Heart left ventricle (tissue), 16 donors: ENCODE data around the gene EMILIN3. TPM values are rescaled to one million over a fixed set of nuclear protein-coding genes. Genes with fewer than 3 reads are reported as not detected.

Experiments
- ATAC-seq, 4 donors: fragments of 200-7000 bp; cut with Tn5 transposase; one replicate each; pipeline ENCODE4 v1.9.1; 2020 to 2022; ENCODE audit warnings: moderate library complexity in 4 of 4, mild to moderate bottlenecking in 3 of 4, moderate number of reproducible peaks in 1 of 4
- DNase-seq, 5 donors: peaks; one replicate each; pipeline ENCODE4 v3.0.0-alpha.2; 2020
- H3K27ac ChIP-seq, 12 donors: fragments of 200-600 bp; sonication (generic) in 4 of 12; one replicate each; pipeline versions ENCODE4 v1.5.0 to v1.8.0; 2016 to 2022; ENCODE audit warnings: mild to moderate bottlenecking in 2 of 12
- H3K27me3 ChIP-seq, 9 donors: fragments of 200-600 bp; sonication (generic) in 2 of 9; one replicate each; pipeline versions ENCODE4 v1.5.1 to v1.8.0; 2016 to 2022; ENCODE audit warnings: mild to moderate bottlenecking in 3 of 9
- H3K36me3 ChIP-seq, 9 donors: fragments of 200-600 bp; sonication (generic) in 2 of 9; one replicate each; pipeline versions ENCODE4 v1.5.0 to v1.8.0; 2018 to 2022; ENCODE audit warnings: mild to moderate bottlenecking in 2 of 9
- H3K4me1 ChIP-seq, 12 donors: fragments of 200-600 bp; sonication (generic) in 4 of 12; one replicate each; pipeline versions ENCODE4 v1.5.0 to v1.8.0; 2016 to 2022; ENCODE audit warnings: mild to moderate bottlenecking in 3 of 12
- H3K4me3 ChIP-seq, 12 donors: fragments of 200-600 bp; sonication (generic) in 4 of 12; one replicate each; pipeline versions ENCODE4 v1.5.0 to v1.8.0; 2017 to 2022; ENCODE audit warnings: mild to moderate bottlenecking in 9 of 12, moderate library complexity in 4 of 12
- H3K9me3 ChIP-seq, 12 donors: fragments of 200-600 bp; sonication (generic) in 4 of 12; one replicate each; pipeline versions ENCODE4 v1.5.0 to v1.8.0; 2016 to 2022; ENCODE audit warnings: mild to moderate bottlenecking in 1 of 12
- CTCF ChIP-seq, 12 donors: fragments of 200-600 bp; sonication (generic) in 4 of 12; IDR thresholded peaks; one replicate each; pipeline versions ENCODE4 v1.5.0 to v1.8.0; 2018 to 2022; ENCODE audit warnings: antibody characterized with exemption in 12 of 12, mild to moderate bottlenecking in 5 of 12
- POLR2A ChIP-seq, 2 donors: fragments of 450-650 bp; IDR thresholded peaks; one replicate each; pipeline ENCODE4 v1.6.1; 2017; ENCODE audit warnings: antibody characterized with exemption in 2 of 2, mild to moderate bottlenecking in 2 of 2, moderate library complexity in 2 of 2
- WGBS, 4 donors: extraction: QIAGEN DNeasy Blood & Tissue Kit in 2 of 4; methylation state at CpG; one replicate each; pipeline versions ENCODE4 v1.1.5 to v1.1.7; 2013 to 2018; 5-methylcytosine and 5-hydroxymethylcytosine counted together
- intact Hi-C, 10 donors: fragments of 100-400 bp; cut with DNase I; formaldehyde crosslinking; loops; one replicate each; pipeline versions ENCODE4 v1.11.1 to v1.14.2; 2022
- polyA plus RNA-seq, 2 donors: library from polyadenylated mRNA; stranded (reverse); fragments of 200-250 nt; gene quantifications; one replicate each; pipeline ENCODE4 v1.2.3, GENCODE V29; 2013
- total RNA-seq, 9 donors: library from RNA; depleted of rRNA in 2 of 9; stranded (reverse); fragments of >200 nt in 2 of 9; fragmentation: NEBNext Ultra II Directional in 3 of 9; extraction: Animal tissue kit (Norgen Biotek cat#: 25700) in 3 of 9; gene quantifications; one replicate each; pipeline versions ENCODE4 v1.1.0 to v1.2.4, GENCODE V29; 2016 to 2023
- donor health status: ischemic (EF 13 %, LVEDD 7.1; RV severe dilation, severe dysfunction).
- donor health status: healthy with polysubstance abuse.
- donor health status: DM: no; HTN: yes; CAD: no.
- donor health status: DM: no; HTN: no; CAD: no.
- donor health status: ischemic (EF 25% LVEDD 6.9; RV normal size, moderate dysfunction).
- donor health status: ischemic (EF 25% LVEDD 5.7; RV mildly dilated, moderate dysfunction).
- donor health status: healthy.
- donor health status: DM: yes; HTN: yes; CAD: no.
- donor health status: ischemic (EF 35%, LVEDD 5.7; RV mildly dilated, moderate dysfunction).
- donor health status: nonischemic (EF 11% LVEDD 7.7; RV severe dilation, severe dysfunction).
- donor health status: DM: yes; HTN: yes; CAD: no.
- donor health status: PGD.
- donor health status: ischemic (EF 29% LVEDD 5.4; RV normal size, mild dysfunction).
- donor health status: nonischemic (EF 23%, LVEDD 6.1; RV moderate dilation, normal function).

Gene EMILIN3
- total and polyA plus RNA-seq, 11 donors: 0.24 to 9.3 (median 2.2) TPM

DNA sequence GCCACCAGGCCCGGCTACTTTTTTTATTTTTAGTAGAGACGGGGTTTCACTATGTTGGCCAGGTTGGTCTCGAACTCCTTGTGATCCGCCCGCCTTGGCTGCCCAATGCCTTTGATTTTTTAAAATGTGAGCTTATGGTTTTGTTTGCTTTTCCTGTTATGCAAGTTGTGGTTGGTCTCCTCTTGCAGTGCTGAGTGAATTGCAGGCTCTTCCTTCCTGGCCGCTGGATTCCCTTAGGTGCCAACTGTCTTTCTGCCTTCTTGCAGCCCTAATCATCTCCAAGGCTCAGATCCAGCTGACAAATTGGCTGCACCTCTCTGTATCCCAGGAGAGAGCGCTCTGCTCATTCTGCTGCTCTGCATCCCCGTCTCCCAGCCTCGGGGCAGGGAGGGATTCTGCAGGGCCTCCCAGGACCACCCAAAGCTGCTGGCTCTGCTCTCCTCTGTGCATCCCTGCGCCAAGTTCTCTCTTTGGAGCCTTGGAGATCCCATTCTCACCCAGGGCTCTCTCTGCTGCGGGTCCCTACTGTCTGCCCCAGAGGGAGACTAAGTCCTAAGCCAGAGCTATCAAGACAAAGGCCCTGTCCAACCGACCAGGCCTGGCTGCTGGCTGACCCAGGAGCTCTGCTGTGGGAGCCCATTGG is 14.1 kb upstream of the EMILIN3 start:
- 73 to 78% (median 75%) methylated on average over 11 to 12 of the region's 12 CpGs for WGBS, 4 donors
- intact Hi-C loops: no loop called here
- Histone ChIP-seq H3K27me3 (no peaks in the 10 kb centered on the region), H3K9me3 (no peaks in the 10 kb centered on the region), H3K4me1 (peaks cover 0 to 3% (median 0%) of the 10 kb centered on the region in 12 donors), H3K36me3 (no peaks in the 10 kb centered on the region), H3K4me3 (no peak overlapping the region), H3K27ac (no peak overlapping the region)
- TF ChIP-seq POLR2A (IDR thresholded peaks at IDR 0.05): no peak
- ATAC-seq (no peak), DNase-seq (no peak)

- no peaks in the 10 kb centered on the region for H3K27me3 ChIP-seq
- no peak overlapping the region for H3K4me3 ChIP-seq
- no peaks in the 10 kb centered on the region for H3K9me3 ChIP-seq
- H3K27ac ChIP-seq: no peak overlapping the region
- DNase-seq (no peak), ATAC-seq (no peak)
- TF ChIP-seq POLR2A (IDR thresholded peaks at IDR 0.05): no peak
- no peak for TF ChIP-seq CTCF (IDR thresholded peaks at IDR 0.05)
- H3K4me1 ChIP-seq: peaks cover 0 to 3% (median 0%) of the 10 kb centered on the region in 12 donors
- H3K36me3 ChIP-seq: no peaks in the 10 kb centered on the region
- WGBS, 4 donors: 81 to 88% (median 84%) methylated on average over 2 of the region's 2 CpGs
- intact Hi-C loops: no loop called here
These were observed 12.9 kb upstream of the EMILIN3 start for GRCh38 chr20:41379551-41379950.

- DNase-seq: no peak
- Histone ChIP-seq H3K27ac (no peak overlapping the region), H3K4me3 (no peak overlapping the region), H3K4me1 (peaks cover 0 to 3% (median 0%) of the 10 kb centered on the region in 12 donors), H3K27me3 (no peaks in the 10 kb centered on the region), H3K36me3 (no peaks in the 10 kb centered on the region), H3K9me3 (no peaks in the 10 kb centered on the region)
- intact Hi-C loops: no loop called here
- 51 to 63% (median 59%) methylated on average over 6 of the region's 6 CpGs for WGBS, 4 donors
- ATAC-seq: no peak
- TF ChIP-seq POLR2A (IDR thresholded peaks at IDR 0.05) (no peak), CTCF (IDR thresholded peaks at IDR 0.05) (no peak)
These were observed 10.7 kb upstream of the EMILIN3 start for GRCh38 chr20:41377275-41377674.

- Histone ChIP-seq H3K4me3 (no peak overlapping the region), H3K4me1 (no peaks in the 10 kb centered on the region), H3K9me3 (peaks cover 0 to under 1% (median 0%) of the 10 kb centered on the region in 12 donors), H3K36me3 (no peaks in the 10 kb centered on the region), H3K27ac (no peak overlapping the region), H3K27me3 (no peaks in the 10 kb centered on the region)
- no peak for ATAC-seq
- TF ChIP-seq CTCF (IDR thresholded peaks at IDR 0.05) (no peak), POLR2A (IDR thresholded peaks at IDR 0.05) (no peak)
- no peak for DNase-seq
- 89 to 95% (median 93%) methylated on average over 5 of the region's 5 CpGs for WGBS, 4 donors
- intact Hi-C loops: no loop called here
These were observed 9.7 kb upstream of the EMILIN3 start for GRCh38 chr20:41376349-41376748.

DNA sequence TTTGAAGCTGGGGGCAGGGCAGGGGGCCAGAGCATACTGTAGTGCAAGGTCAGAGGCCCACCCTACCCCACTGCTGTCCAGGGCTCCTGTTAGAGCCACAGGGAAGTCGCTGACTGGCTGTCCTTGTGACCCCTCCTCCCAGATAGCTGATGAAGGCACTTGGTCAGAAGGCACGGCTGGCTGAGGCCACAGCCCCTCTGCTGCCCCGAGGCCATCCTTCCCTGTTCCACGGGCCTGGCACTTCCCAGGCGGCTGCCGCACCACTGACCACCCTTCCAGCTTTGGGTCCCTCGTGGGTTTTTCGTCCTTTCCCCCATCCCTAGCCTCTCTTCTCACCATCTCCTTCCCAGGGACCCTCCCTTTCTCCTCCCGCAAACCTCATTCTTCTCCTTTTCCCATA is 9.2 kb upstream of the EMILIN3 start:
- 81 to 89% (median 86%) methylated on average over 9 of the region's 9 CpGs for WGBS, 4 donors
- intact Hi-C loops: no loop called here
- TF ChIP-seq CTCF (IDR thresholded peaks at IDR 0.05): no peak
- TF ChIP-seq POLR2A (IDR thresholded peaks at IDR 0.05): no peak
- Histone ChIP-seq H3K4me3 (no peak overlapping the region), H3K27ac (no peak overlapping the region), H3K36me3 (no peaks in the 10 kb centered on the region), H3K9me3 (peaks cover 0 to 4% (median 0%) of the 10 kb centered on the region in 12 donors), H3K27me3 (no peaks in the 10 kb centered on the region), H3K4me1 (no peaks in the 10 kb centered on the region)
- ATAC-seq (no peak), DNase-seq (no peak)
